HEK293 (cell line): ENCODE measurements around the gene MAS1.

ENCODE experiments used
- CTCF ChIA-PET: fragments of 350-600 bp; formaldehyde crosslinking; extraction: SDS; loops from one replicate; lab custom pipeline; 2021; ENCODE audit warnings: antibody characterized with exemption; lab: Yijun Ruan, JAX
- POLR2A ChIA-PET: fragments of 300-600 bp; formaldehyde crosslinking; extraction: SDS; loops from one replicate; lab custom pipeline; 2020; ENCODE audit warnings: antibody characterized with exemption, inconsistent platforms; lab: Yijun Ruan, JAX
- H3K27ac ChIP-seq: fragments of 200-500 bp; sonication (Bioruptor generic); 2 replicates; pipeline ENCODE4 v1.5.1; 2014; ENCODE audit warnings: low read depth, low read length, control low read depth, inconsistent platforms; ENCODE audit errors: extremely low read depth
- H3K36me3 ChIP-seq, 2 experiments: fragments of 200-500 bp in 1 of 2; sonication (Bioruptor generic) in 1 of 2; 1 replicate in 1 of 2; 2 replicates in 1 of 2; pipeline ENCODE4 v1.5.1; 2014 to 2017; ENCODE audit warnings: inconsistent platforms in 2 of 2, low read length in 2 of 2; ENCODE audit not compliant: control insufficient read depth in 2 of 2, insufficient read depth in 1 of 2
- H3K4me1 ChIP-seq: fragments of 200-500 bp; sonication (Bioruptor generic); 2 replicates; pipeline ENCODE4 v1.5.1; 2014; ENCODE audit warnings: mild to moderate bottlenecking, low read length, inconsistent platforms; ENCODE audit not compliant: control insufficient read depth, insufficient read depth
- H3K4me3 ChIP-seq: 2 replicates; pipeline ENCODE4 v1.5.1; 2011; ENCODE audit warnings: low read depth, mild to moderate bottlenecking, control low read depth, low read length, moderate library complexity
- H3K9me3 ChIP-seq: fragments of 200-500 bp; sonication (Bioruptor generic); 2 replicates; pipeline ENCODE4 v1.5.1; 2014; ENCODE audit warnings: low read depth, low read length, inconsistent platforms; ENCODE audit not compliant: control insufficient read depth, insufficient read depth
- MEIS1 ChIP-seq: sonication (generic); formaldehyde crosslinking; IDR thresholded peaks from 2 replicates; pipeline ENCODE4 v1.8.1; 2022; ENCODE audit warnings: missing genetic modification reagents, mild to moderate bottlenecking, borderline replicate concordance
- PRDM1 ChIP-seq: fragments of 450-650 bp; formaldehyde crosslinking; IDR thresholded peaks from 2 replicates; pipeline ENCODE4; 2016; ENCODE audit warnings: missing biosample characterization, missing genetic modification characterization
- SP2 ChIP-seq: fragments of 450-650 bp; formaldehyde crosslinking; IDR thresholded peaks from 2 replicates; pipeline ENCODE4 v1.5.1; 2016; ENCODE audit warnings: missing biosample characterization, missing genetic modification characterization
- TRIM28 ChIP-seq: IDR thresholded peaks from 2 replicates; pipeline ENCODE4 v1.6.1; 2011; ENCODE audit warnings: low read length, control low read depth, borderline replicate concordance
- ZFP3 ChIP-seq: fragments of 450-650 bp; formaldehyde crosslinking; IDR thresholded peaks from 2 replicates; pipeline ENCODE4 v1.5.1; 2016; ENCODE audit warnings: low read depth, missing biosample characterization, missing genetic modification characterization
- ZNF133 ChIP-seq: fragments of 450-650 bp; formaldehyde crosslinking; IDR thresholded peaks from 2 replicates; pipeline ENCODE4 v1.5.1; 2016; ENCODE audit warnings: missing biosample characterization, missing genetic modification characterization
- ZNF174 ChIP-seq: fragments of 450-650 bp; formaldehyde crosslinking; IDR thresholded peaks from 2 replicates; pipeline ENCODE4 v1.5.0; 2017; ENCODE audit warnings: missing biosample characterization, mild to moderate bottlenecking, missing genetic modification characterization
- ZNF239 ChIP-seq: fragments of 450-650 bp; formaldehyde crosslinking; IDR thresholded peaks from 2 replicates; pipeline ENCODE4 v1.5.1; 2016; ENCODE audit warnings: missing biosample characterization, missing genetic modification characterization
- ZNF274 ChIP-seq, 2 experiments: fragments of 200-500 bp in 1 of 2; fragments of 450-650 bp in 1 of 2; sonication (Bioruptor generic) in 1 of 2; formaldehyde crosslinking in 1 of 2; IDR thresholded peaks; 2 replicates each; pipeline versions ENCODE4 v1.5.1 to v1.6.1; 2014 to 2016; ENCODE audit warnings: borderline replicate concordance in 1 of 2, inconsistent platforms in 1 of 2, low read length in 1 of 2, missing biosample characterization in 1 of 2, missing genetic modification characterization in 1 of 2
- ZNF423 ChIP-seq: fragments of 450-650 bp; formaldehyde crosslinking; IDR thresholded peaks from 2 replicates; pipeline ENCODE4 v1.5.1; 2016; ENCODE audit warnings: missing biosample characterization, missing genetic modification characterization
- ZNF561 ChIP-seq: fragments of 450-650 bp; IDR thresholded peaks from 2 replicates; pipeline ENCODE4 v1.5.1; 2018; ENCODE audit warnings: missing biosample characterization, missing genetic modification characterization, borderline replicate concordance
- ZNF600 ChIP-seq: fragments of 450-650 bp; formaldehyde crosslinking; IDR thresholded peaks from 2 replicates; pipeline ENCODE4 v1.5.1; 2016; ENCODE audit warnings: missing biosample characterization, missing genetic modification characterization
- ZNF623 ChIP-seq: fragments of 450-650 bp; formaldehyde crosslinking; IDR thresholded peaks from 2 replicates; pipeline ENCODE4 v1.5.1; 2016; ENCODE audit warnings: missing biosample characterization, missing genetic modification characterization
- ZNF664 ChIP-seq: fragments of 450-650 bp; formaldehyde crosslinking; IDR thresholded peaks from 2 replicates; pipeline ENCODE4 v1.5.1; 2016; ENCODE audit warnings: missing biosample characterization, missing genetic modification characterization
- ZNF701 ChIP-seq: fragments of 450-650 bp; formaldehyde crosslinking; IDR thresholded peaks from 2 replicates; pipeline ENCODE4 v1.5.1; 2016; ENCODE audit warnings: missing biosample characterization, missing genetic modification characterization
- TF ChIP-seq, protein P1 (sequence below): fragments of 450-650 bp; formaldehyde crosslinking; IDR thresholded peaks from 2 replicates; pipeline ENCODE4 v1.5.1; 2017; ENCODE audit warnings: missing biosample characterization, missing genetic modification characterization

Gene MAS1

DNA sequence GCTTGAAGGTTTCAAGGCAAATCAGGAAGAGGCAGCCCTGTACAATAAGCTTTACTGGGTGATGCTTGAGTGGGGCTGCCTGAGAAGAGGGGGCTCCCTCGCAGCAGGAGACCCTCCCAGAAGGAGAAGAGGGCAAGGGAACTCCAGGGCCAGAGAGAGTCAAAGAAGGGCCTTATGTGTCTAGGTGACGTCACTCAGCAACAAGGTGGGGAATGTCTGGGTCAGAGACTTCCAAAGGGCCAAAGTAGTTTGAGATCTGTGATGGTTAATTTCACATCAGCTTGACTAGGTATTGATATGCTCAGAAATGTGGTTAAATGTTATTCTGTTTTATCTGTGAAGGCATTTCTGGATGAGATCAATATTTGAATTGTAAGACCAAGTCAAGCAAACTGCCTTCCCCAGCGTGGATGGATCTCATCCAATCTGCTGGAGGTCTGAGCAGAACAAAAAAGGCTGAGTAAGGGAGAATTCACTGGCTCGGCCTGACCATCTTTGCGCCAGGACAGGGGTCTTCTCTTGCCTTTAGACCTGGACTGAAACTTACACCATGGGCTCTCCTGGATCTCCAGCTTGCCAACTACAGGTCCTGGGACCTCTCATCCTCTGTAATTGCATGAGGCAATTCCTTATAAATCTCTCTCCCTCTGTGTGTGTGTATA lies 35.9 kb downstream of the MAS1 start (continued):
- TF ChIP-seq ZNF623 (tag by site-specific recombination) (no peak), MEIS1 (CRISPR knock-in tag) (no peak)

DNA sequence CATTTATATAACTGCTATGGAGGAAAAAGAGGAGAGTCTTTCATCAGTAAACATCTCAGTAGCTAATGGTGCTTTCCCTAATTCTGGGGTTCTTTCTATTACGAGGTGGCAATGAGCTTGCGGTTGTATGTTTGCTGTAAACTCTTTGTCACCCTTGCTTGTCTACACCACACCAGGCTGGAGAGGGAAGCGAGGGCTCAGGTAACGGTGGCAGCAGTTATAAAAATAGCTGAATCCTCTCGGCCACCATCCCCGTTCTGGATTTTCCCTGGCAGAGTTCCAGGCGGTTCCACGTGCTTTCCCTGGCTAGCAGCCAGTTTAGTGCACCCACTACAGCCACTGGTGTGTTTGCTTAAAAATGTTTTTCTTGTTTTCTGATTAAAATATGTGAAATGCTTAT lies 39.0 kb downstream of the MAS1 start:
- ChIA-PET POLR2A (no interaction called here), CTCF (interaction anchor here (0.6 to 1.4 kb wide), 4 partner anchors 10 to 239 kb away, joined by 3 to 4 read pairs (median 4); no protein-coding TSS in a partner anchor)
- H3K36me3 ChIP-seq, result no peaks in the 10 kb centered on the region
- 0 out of 2 replicates have a peak, but pooled peaks have one; percentile 15 for TF ChIP-seq ZNF561 (tag by site-specific recombination)
- TF ChIP-seq ZNF701 (tag by site-specific recombination), result no peak
- no peak for TF ChIP-seq ZNF174 (tag by site-specific recombination)
- peak; percentile 38; the same call in 1 of the 2 replicates for TF ChIP-seq TRIM28
- peak; percentile 56; the same call in 1 of the 2 replicates for TF ChIP-seq ZNF600 (tag by site-specific recombination)
- TF ChIP-seq, protein P1, sequence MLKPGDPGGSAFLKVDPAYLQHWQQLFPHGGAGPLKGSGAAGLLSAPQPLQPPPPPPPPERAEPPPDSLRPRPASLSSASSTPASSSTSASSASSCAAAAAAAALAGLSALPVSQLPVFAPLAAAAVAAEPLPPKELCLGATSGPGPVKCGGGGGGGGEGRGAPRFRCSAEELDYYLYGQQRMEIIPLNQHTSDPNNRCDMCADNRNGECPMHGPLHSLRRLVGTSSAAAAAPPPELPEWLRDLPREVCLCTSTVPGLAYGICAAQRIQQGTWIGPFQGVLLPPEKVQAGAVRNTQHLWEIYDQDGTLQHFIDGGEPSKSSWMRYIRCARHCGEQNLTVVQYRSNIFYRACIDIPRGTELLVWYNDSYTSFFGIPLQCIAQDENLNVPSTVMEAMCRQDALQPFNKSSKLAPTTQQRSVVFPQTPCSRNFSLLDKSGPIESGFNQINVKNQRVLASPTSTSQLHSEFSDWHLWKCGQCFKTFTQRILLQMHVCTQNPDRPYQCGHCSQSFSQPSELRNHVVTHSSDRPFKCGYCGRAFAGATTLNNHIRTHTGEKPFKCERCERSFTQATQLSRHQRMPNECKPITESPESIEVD, result peak; percentile 79
- TF ChIP-seq ZNF133, result peak; percentile 84
- H3K4me3 ChIP-seq, result no peak overlapping the region
- no peak overlapping the region for H3K27ac ChIP-seq
- H3K4me1 ChIP-seq, result no peaks in the 10 kb centered on the region
- H3K9me3 ChIP-seq, result no peaks in the 10 kb centered on the region

DNA sequence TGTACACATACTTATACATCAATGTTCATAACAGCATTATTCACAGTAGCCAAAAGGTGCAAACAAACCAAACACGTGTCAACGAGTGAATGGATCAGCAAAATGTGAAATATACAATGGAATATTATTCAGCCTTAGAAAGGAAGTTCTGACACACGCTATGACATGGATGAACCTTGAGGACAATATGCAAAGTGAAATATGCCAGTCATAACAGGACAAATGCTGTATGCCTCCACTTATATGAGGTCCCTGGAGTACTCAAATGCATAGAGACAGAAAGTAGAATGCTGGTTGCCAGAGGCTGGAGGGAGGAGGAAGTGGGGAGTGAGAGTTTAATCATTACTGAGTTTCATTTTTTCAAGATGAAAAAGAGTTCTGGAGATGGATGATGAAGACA lies 40.3 kb downstream of the MAS1 start:
- TF ChIP-seq SP2 (no peak), ZNF664 (no peak), ZFP3 (tag by site-specific recombination) (no peak), ZNF423 (tag by site-specific recombination) (no peak), ZNF274 (IDR thresholded peaks at IDR 0.05; ENCODE audit: low read length) (no peak), ZNF274 (tag by site-specific recombination; IDR thresholded peaks at IDR 0.05; ENCODE audit: borderline replicate concordance) (no peak), PRDM1 (no peak)
- TF ChIP-seq, all 188 proteins: peak for 0
- H3K9me3 ChIP-seq, result no peaks in the 10 kb centered on the region
- no peak overlapping the region for H3K4me3 ChIP-seq
- H3K27ac ChIP-seq, result no peak overlapping the region
- POLR2A ChIA-PET, result no interaction called here
- no peaks in the 10 kb centered on the region for H3K36me3 ChIP-seq
- H3K4me1 ChIP-seq, result no peaks in the 10 kb centered on the region
- CTCF ChIA-PET, result interaction anchor here (1.4 kb wide), 1 partner anchor 240 kb away, joined by 4 read pairs; no protein-coding TSS in a partner anchor

DNA sequence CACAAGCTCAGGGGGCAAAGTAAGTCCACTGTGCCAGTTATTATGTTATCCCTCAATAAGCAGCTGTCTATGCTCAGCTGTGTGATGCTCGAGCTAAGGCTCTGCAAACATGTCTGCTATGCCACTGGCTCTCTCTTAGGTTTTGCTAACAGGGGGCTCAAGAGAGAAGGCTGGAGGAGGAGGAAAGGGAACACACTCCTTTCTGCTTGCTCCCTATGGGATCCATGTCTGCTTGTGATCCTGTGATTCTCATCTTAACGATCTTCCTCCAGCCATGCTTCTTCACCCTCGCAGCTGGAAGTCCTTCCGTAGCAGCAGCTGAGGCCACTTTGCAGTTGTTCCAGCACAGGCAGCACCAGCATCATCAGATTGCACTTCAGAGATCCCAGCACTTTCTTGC lies 41.1 kb downstream of the MAS1 start:
- CTCF ChIA-PET, result interaction anchor here (1.2 kb wide), 1 partner anchor 11 kb away, joined by 3 read pairs; no protein-coding TSS in a partner anchor
- POLR2A ChIA-PET, result no interaction called here
- H3K9me3 ChIP-seq, result no peaks in the 10 kb centered on the region
- H3K27ac ChIP-seq, result no peak overlapping the region
- no peaks in the 10 kb centered on the region for H3K36me3 ChIP-seq
- no peak overlapping the region for H3K4me3 ChIP-seq
- H3K4me1 ChIP-seq, result no peaks in the 10 kb centered on the region
- TF ChIP-seq ZNF239 (tag by site-specific recombination), result no peak
